HG03469 (cell line): ENCODE data around the gene FBL.
A peak's percentile ranks its signal among the peaks of the same experiment; 100 is the strongest.
"Not testable (repeated sequence)": the region's sequence is repeated elsewhere in the genome, so short reads cannot be mapped to it uniquely, and the experiment has no call there.

ENCODE experiments used
- ATAC-seq: cut with Tn5 transposase; IDR thresholded peaks from one replicate; pipeline ENCODE4 v1.9.1; 2021; ENCODE audit warnings: mild to moderate bottlenecking, moderate library complexity, moderate number of reproducible peaks; ENCODE audit not compliant: unreplicated experiment

The FBL gene

GRCh38 chr19:39845933-39846677 lies at the start of gene FBL:
Gene FBL (minus strand): TSS chr19:39846379. CDS start chr19:39846300, 79 bp downstream.
- ATAC-seq: peak; percentile 42

GRCh38 chr19:39895096-39895495 lies 48.9 kb upstream of the FBL start:
- ATAC-seq: not testable (repeated sequence)

- ATAC-seq: not testable (repeated sequence)
These were observed 48.0 kb upstream of the FBL start for GRCh38 chr19:39894236-39894606.

GRCh38 chr19:39893366-39894235 lies 47.4 kb upstream of the FBL start:
- ATAC-seq: not testable (repeated sequence)

GRCh38 chr19:39892506-39892902 lies 46.3 kb upstream of the FBL start:
- ATAC-seq: not testable (repeated sequence)

GRCh38 chr19:39891660-39892505 lies 45.7 kb upstream of the FBL start:
- ATAC-seq: not testable (repeated sequence)

- ATAC-seq: no peak
These were observed 44.8 kb upstream of the FBL start for GRCh38 chr19:39890755-39891551.

- ATAC-seq: not testable (repeated sequence)
These were observed 43.9 kb upstream of the FBL start for GRCh38 chr19:39889872-39890754.

- not testable (repeated sequence) for ATAC-seq
These were observed 41.3 kb upstream of the FBL start for GRCh38 chr19:39887456-39887951.

- ATAC-seq: not testable (repeated sequence)
These were observed 39.8 kb upstream of the FBL start for GRCh38 chr19:39885821-39886554.

- not testable (repeated sequence) for ATAC-seq
These were observed 38.5 kb upstream of the FBL start for GRCh38 chr19:39884721-39885120.

GRCh38 chr19:39882645-39883044 lies 36.5 kb upstream of the FBL start:
- not testable (repeated sequence) for ATAC-seq

- ATAC-seq: not testable (repeated sequence)
These were observed 35.4 kb upstream of the FBL start for GRCh38 chr19:39881495-39882110.

- not testable (repeated sequence) for ATAC-seq
These were observed 34.1 kb upstream of the FBL start for GRCh38 chr19:39880241-39880640.

- not testable (repeated sequence) for ATAC-seq
These were observed 33.6 kb upstream of the FBL start for GRCh38 chr19:39879796-39880195.

GRCh38 chr19:39878866-39879265 lies 32.7 kb upstream of the FBL start:
- ATAC-seq: not testable (repeated sequence)

GRCh38 chr19:39878398-39878797 lies 32.2 kb upstream of the FBL start:
- no peak for ATAC-seq

- ATAC-seq: not testable (repeated sequence)
These were observed 31.8 kb upstream of the FBL start for GRCh38 chr19:39877982-39878381.
